Measurements from ENCODE around the gene CHAT. TPM values are rescaled to one million over a fixed set of nuclear protein-coding genes. Genes with fewer than 3 reads are reported as not detected.

Gene CHAT
- total RNA-seq, 4 donors from 2014 or later, result not detected

DNA sequence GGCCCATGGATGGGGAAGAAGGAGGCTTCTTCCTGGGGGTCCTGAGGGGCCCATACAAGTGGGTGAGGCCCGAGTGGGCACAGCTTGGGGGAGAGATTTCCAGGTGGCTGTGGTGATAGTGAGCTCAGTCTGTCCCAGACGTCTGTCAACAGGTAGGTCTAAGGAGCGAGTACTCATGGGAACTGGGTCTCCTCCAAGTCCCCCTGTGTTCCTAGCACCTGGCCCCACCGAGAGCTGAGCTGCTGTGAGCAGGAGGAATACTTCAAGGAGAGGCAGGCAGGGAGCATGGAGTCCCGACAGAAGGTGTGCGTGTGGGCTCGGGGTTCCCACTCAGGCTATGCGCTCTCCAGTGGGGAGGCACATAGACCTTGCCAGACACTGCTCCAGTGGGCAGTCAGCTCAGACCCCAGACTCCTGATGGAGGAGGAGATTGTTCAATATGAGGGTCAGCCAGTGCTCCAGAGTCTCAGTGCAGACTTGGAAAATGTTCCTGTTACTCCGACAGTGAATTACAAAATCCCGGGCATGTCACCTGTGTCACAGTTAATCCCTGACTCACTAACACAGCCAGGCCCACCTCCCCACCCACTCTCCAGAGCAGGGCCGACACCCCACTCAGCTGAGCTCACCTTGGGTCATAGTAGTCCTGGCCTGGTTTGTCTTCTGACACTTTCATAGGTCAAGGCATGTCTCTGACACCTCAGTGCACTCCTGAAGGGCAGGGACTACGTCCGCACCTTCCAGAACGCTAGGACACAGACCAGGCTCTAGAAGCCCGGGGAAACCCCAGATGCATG lies 37.4 kb downstream of the CHAT start:
- TF ChIP-seq POLR2A (IDR thresholded peaks at IDR 0.05), result no peak
- H3K4me1 ChIP-seq, result no peaks in the 10 kb centered on the region
- no peaks in the 10 kb centered on the region for H3K36me3 ChIP-seq
- no peak overlapping the region for H3K4me3 ChIP-seq
- WGBS, 2 donors, result 83 to 86% methylated on average over 15 of the region's 15 CpGs
- no peak for DNase-seq (ENCODE audit: low spot score in 2 of 2)
- H3K27me3 ChIP-seq, result no peaks in the 10 kb centered on the region
- no peak overlapping the region for H3K27ac ChIP-seq
- no peaks in the 10 kb centered on the region for H3K9me3 ChIP-seq

DNA sequence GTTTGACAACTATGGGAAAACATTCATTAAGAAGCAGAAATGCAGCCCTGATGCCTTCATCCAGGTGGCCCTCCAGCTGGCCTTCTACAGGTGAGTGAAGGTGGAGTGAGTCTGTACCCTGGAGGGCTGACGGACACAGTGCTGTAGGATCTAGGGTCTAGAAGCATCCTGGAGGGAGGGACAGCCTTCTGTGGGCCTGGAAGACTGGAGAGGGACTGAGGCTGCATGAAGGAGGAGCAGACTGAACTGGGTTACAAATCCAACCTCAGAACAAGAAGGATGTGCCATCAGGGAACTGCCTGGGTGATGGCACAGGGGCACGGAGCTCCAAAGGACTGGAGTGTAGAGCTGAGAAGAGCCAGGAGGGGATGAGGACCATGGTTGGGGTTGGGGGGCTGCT lies 38.1 kb downstream of the CHAT start:
- TF ChIP-seq CTCF (IDR thresholded peaks at IDR 0.05) (no peak), EP300 (IDR thresholded peaks at IDR 0.05) (no peak), POLR2A (IDR thresholded peaks at IDR 0.05) (no peak)
- H3K9me3 ChIP-seq, result no peaks in the 10 kb centered on the region
- no peak overlapping the region for H3K27ac ChIP-seq
- H3K4me1 ChIP-seq, result no peaks in the 10 kb centered on the region
- H3K4me3 ChIP-seq, result no peak overlapping the region
- H3K27me3 ChIP-seq, result no peaks in the 10 kb centered on the region
- DNase-seq (ENCODE audit: low spot score in 2 of 2), result no peak
- 76 to 81% methylated on average over 2 of the region's 2 CpGs for WGBS, 2 donors
- H3K36me3 ChIP-seq, result no peaks in the 10 kb centered on the region

- WGBS, 2 donors, result 76 to 77% methylated on average over 15 of the region's 15 CpGs
- Histone ChIP-seq H3K27me3 (no peaks in the 10 kb centered on the region), H3K27ac (no peak overlapping the region), H3K9me3 (no peaks in the 10 kb centered on the region), H3K36me3 (no peaks in the 10 kb centered on the region), H3K4me3 (no peak overlapping the region), H3K4me1 (no peaks in the 10 kb centered on the region)
- DNase-seq (ENCODE audit: low spot score in 2 of 2), result no peak
- TF ChIP-seq EP300 (IDR thresholded peaks at IDR 0.05) (no peak), CTCF (IDR thresholded peaks at IDR 0.05) (no peak), POLR2A (IDR thresholded peaks at IDR 0.05) (no peak)
Observed at GRCh38 chr10:49652421-49653272, 38.8 kb downstream of the CHAT start.

- WGBS, 2 donors, result 76 to 82% methylated on average over 8 to 11 of the region's 11 CpGs
- no peaks in the 10 kb centered on the region for H3K36me3 ChIP-seq
- H3K4me1 ChIP-seq, result no peaks in the 10 kb centered on the region
- DNase-seq (ENCODE audit: low spot score in 2 of 2), result no peak
- peaks cover 0 to 5% (median 0%) of the 10 kb centered on the region in 4 donors for H3K9me3 ChIP-seq
- no peaks in the 10 kb centered on the region for H3K27me3 ChIP-seq
- no peak overlapping the region for H3K4me3 ChIP-seq
- TF ChIP-seq POLR2A (IDR thresholded peaks at IDR 0.05) (no peak), CTCF (IDR thresholded peaks at IDR 0.05) (no peak), EP300 (IDR thresholded peaks at IDR 0.05) (no peak)
- no peak overlapping the region for H3K27ac ChIP-seq
Observed at GRCh38 chr10:49653273-49653929, 39.6 kb downstream of the CHAT start.

DNA sequence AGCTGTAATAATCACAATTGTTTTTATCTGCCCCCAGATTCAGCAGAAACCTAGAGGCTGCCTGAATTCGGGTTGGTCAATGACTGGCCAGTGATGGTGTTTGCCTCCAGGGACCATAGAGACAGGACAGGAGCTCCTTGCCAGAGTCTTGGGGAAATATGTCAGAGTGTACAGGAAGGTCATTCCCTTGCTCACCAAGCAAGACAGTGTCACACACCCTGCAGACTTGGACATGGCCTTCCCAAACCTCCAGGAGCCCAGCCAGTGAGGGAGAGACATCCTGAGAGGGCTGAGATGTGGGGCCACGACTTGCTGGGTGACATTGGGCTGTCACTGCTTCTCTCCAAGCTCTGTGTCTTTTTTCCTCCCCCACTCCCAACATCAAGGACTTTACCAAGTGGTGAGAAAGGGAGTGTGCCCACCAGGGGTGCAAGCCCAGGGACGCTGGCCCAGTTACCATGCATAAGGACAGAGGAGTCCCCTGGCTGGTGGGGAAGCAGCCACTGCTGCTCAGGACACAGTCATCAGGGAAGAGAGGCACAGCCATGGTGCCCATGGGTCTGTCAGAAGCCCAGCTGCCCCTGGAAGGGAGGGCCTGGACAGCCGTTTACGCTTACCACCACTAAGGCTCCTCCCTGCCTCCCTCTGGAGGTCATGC lies 40.3 kb downstream of the CHAT start:
- no peak for DNase-seq (ENCODE audit: low spot score in 2 of 2)
- Histone ChIP-seq H3K4me1 (no peaks in the 10 kb centered on the region), H3K27me3 (no peaks in the 10 kb centered on the region), H3K27ac (no peak overlapping the region), H3K36me3 (no peaks in the 10 kb centered on the region), H3K4me3 (no peak overlapping the region), H3K9me3 (peaks cover 0 to 12% (median 0%) of the 10 kb centered on the region in 4 donors)
- 42 to 62% methylated on average over 5 of the region's 5 CpGs for WGBS, 2 donors
- TF ChIP-seq POLR2A (IDR thresholded peaks at IDR 0.05) (no peak), EP300 (IDR thresholded peaks at IDR 0.05) (no peak), CTCF (IDR thresholded peaks at IDR 0.05) (no peak)

Measured in tibial nerve (tissue), 4 donors.